Lung (tissue), 16 donors: ENCODE results near the gene FAM3A. TPM values are rescaled to one million over a fixed set of nuclear protein-coding genes. Genes with fewer than 3 reads are reported as not detected.
A peak's percentile ranks its signal among the peaks of the same experiment; 100 is the strongest.
"Not testable (repeated sequence)": the region's sequence is repeated elsewhere in the genome, so short reads cannot be mapped to it uniquely, and the experiment has no call there.

Experiments
- ATAC-seq: fragments of 200-7000 bp; cut with Tn5 transposase; one replicate; pipeline ENCODE4 v1.9.1; 2020; ENCODE audit warnings: moderate number of reproducible peaks; ENCODE audit not compliant: insufficient read depth, low FRiP score
- DNase-seq, 3 donors: peaks; one replicate each; pipeline ENCODE4 v3.0.0-alpha.2; 2013 to 2017
- H3K27ac ChIP-seq, 2 donors: one replicate each; pipeline ENCODE4 v1.5.1; 2013; ENCODE audit warnings: mild to moderate bottlenecking in 2 of 2, moderate library complexity in 2 of 2, control low read depth in 1 of 2, inconsistent platforms in 1 of 2, low read depth in 1 of 2, low read length in 1 of 2
- H3K27me3 ChIP-seq, 3 donors: one replicate each; pipeline ENCODE4 v1.5.1; 2013; ENCODE audit warnings: low read length in 2 of 3; ENCODE audit not compliant: control insufficient read depth in 3 of 3, insufficient read depth in 3 of 3
- H3K36me3 ChIP-seq, 4 donors: one replicate each; pipeline ENCODE4 v1.5.1; 2013; ENCODE audit warnings: low read length in 4 of 4, mild to moderate bottlenecking in 1 of 4, moderate library complexity in 1 of 4; ENCODE audit not compliant: control insufficient read depth in 4 of 4, insufficient read depth in 4 of 4
- H3K4me1 ChIP-seq, 5 donors: one replicate each; pipeline ENCODE4 v1.5.1; 2013; ENCODE audit warnings: low read length in 5 of 5, mild to moderate bottlenecking in 2 of 5, moderate library complexity in 1 of 5; ENCODE audit not compliant: control insufficient read depth in 5 of 5, insufficient read depth in 5 of 5
- H3K4me3 ChIP-seq: one replicate; pipeline ENCODE4 v1.5.1; 2013; ENCODE audit warnings: mild to moderate bottlenecking, control low read depth, moderate library complexity
- H3K9ac ChIP-seq, 2 donors: one replicate each; pipeline ENCODE4 v1.5.1; 2013; ENCODE audit warnings: low read length in 2 of 2, control low read depth in 1 of 2; ENCODE audit not compliant: insufficient read depth in 1 of 2
- H3K9me3 ChIP-seq, 4 donors: one replicate each; pipeline ENCODE4 v1.5.1; 2013; ENCODE audit warnings: low read length in 3 of 4, mild to moderate bottlenecking in 1 of 4, moderate library complexity in 1 of 4; ENCODE audit not compliant: control insufficient read depth in 4 of 4, insufficient read depth in 3 of 4
- CTCF ChIP-seq: IDR thresholded peaks from 2 replicates; pipeline ENCODE4 v1.5.1; 2012; ENCODE audit warnings: mild to moderate bottlenecking; ENCODE audit errors: control extremely low read depth, extremely low read depth
- WGBS, 2 donors: extraction: QIAGEN DNeasy Blood & Tissue Kit; methylation state at CpG; one replicate each; pipeline ENCODE4 v1.1.7; 2013; 5-methylcytosine and 5-hydroxymethylcytosine counted together
- long read RNA-seq, 5 donors: transcript quantifications; one replicate each; lab custom pipeline, GENCODE V29; 2026
- polyA plus RNA-seq, 2 donors: library from polyadenylated mRNA; stranded (reverse); fragments of 200-250 nt; gene quantifications; one replicate each; pipeline ENCODE4 v1.2.1, GENCODE V29; 2013
- total RNA-seq, 2 donors: library from RNA; depleted of rRNA in 1 of 2; stranded (reverse); fragments of >200 nt in 1 of 2; gene quantifications; one replicate each; pipeline ENCODE4 v1.2.1, GENCODE V29; 2014 to 2021
- donor health status: control.
- donor health status: control.
- donor health status: Bipolar disorder and iron deficiency.
- donor health status: healthy.
- donor health status: DM: yes; HTN: yes; CAD: no.

FAM3A gene
- 10 to 100 TPM; 21.5 to 48.6 TPM for total RNA-seq
- polyA plus RNA-seq: 10 to 100 TPM; 43.9 to 61.2 TPM
- long read RNA-seq, donor 1, partial matches to known transcripts: 0 of 10 reads
- long read RNA-seq, donor 1, other reads (novel, unspliced or antisense): 0 of 10 reads
- long read RNA-seq, donor 2, partial matches to known transcripts: 0 of 4 reads
- long read RNA-seq, donor 2, other reads (novel, unspliced or antisense): 0 of 4 reads
- long read RNA-seq, donor 3, partial matches to known transcripts: 0 of 3 reads
- long read RNA-seq, donor 3, other reads (novel, unspliced or antisense): 0 of 3 reads
- long read RNA-seq, donor 4, partial matches to known transcripts: 0 of 1 reads
- long read RNA-seq, donor 4, other reads (novel, unspliced or antisense): 0 of 1 reads
- long read RNA-seq, donor 5, partial matches to known transcripts: 0 of 4 reads
- long read RNA-seq, donor 5, other reads (novel, unspliced or antisense): 0 of 4 reads

GRCh38 chrX:154515966-154516655, at the start of gene FAM3A:
FAM3A (minus strand) TSS chrX:154516232; CDS start chrX:154515772, 460 bp downstream.
- H3K36me3 ChIP-seq: no peaks in the 10 kb centered on the region
- WGBS, 2 donors: 0 to 28% methylated on average over 27 to 59 of the region's 59 CpGs
- H3K4me3 ChIP-seq: peak within 1 kb of the TSS; percentile 48
- H3K4me1 ChIP-seq: peaks cover 0 to 15% (median 4%) of the 10 kb centered on the region in 5 donors
- peak within 1 kb of the TSS; percentile 87 to 92 for H3K27ac ChIP-seq
- TF ChIP-seq CTCF: no peak
- peak; percentile 95 for ATAC-seq
- H3K9ac ChIP-seq: peak within 1 kb of the TSS; percentile 0 to 91
- H3K27me3 ChIP-seq: no peaks in the 10 kb centered on the region
- H3K9me3 ChIP-seq: peaks cover 0 to 8% (median 0%) of the 10 kb centered on the region in 4 donors
- DNase-seq: peak in 2 of 3 donors; percentile 95 to 97

GRCh38 chrX:154562295-154562694, 46.3 kb upstream of the FAM3A start:
- H3K27me3 ChIP-seq, H3K27ac ChIP-seq, H3K4me3 ChIP-seq, H3K9me3 ChIP-seq, DNase-seq, H3K9ac ChIP-seq, H3K4me1 ChIP-seq, ATAC-seq, H3K36me3 ChIP-seq: not testable (repeated sequence)
- no CpG with 5 or more reads among the region's 10 CpGs for WGBS, 2 donors

- H3K4me3 ChIP-seq, H3K9me3 ChIP-seq, DNase-seq, ATAC-seq, H3K27ac ChIP-seq, H3K9ac ChIP-seq, H3K36me3 ChIP-seq, H3K4me1 ChIP-seq, H3K27me3 ChIP-seq: not testable (repeated sequence)
- WGBS, 2 donors: 86 to 90% methylated on average over 9 to 12 of the region's 31 CpGs
Observed at GRCh38 chrX:154560326-154560725, 44.3 kb upstream of the FAM3A start.

GRCh38 chrX:154558896-154559295, 42.9 kb upstream of the FAM3A start:
- not testable (repeated sequence) for H3K9ac ChIP-seq, H3K4me1 ChIP-seq, DNase-seq, ATAC-seq, H3K9me3 ChIP-seq, H3K27ac ChIP-seq, H3K36me3 ChIP-seq, H3K4me3 ChIP-seq, H3K27me3 ChIP-seq
- WGBS, 2 donors: 92% methylated on average over 10 of the region's 21 CpGs; no CpG with 5 or more reads in 1 of the 2 donors

- not testable (repeated sequence) for H3K4me1 ChIP-seq, H3K9me3 ChIP-seq, ATAC-seq, H3K4me3 ChIP-seq, H3K9ac ChIP-seq, DNase-seq, H3K27me3 ChIP-seq, H3K27ac ChIP-seq, H3K36me3 ChIP-seq
- 87 to 91% methylated on average over 4 to 5 of the region's 24 CpGs for WGBS, 2 donors
Observed at GRCh38 chrX:154558060-154558690, 42.1 kb upstream of the FAM3A start.

GRCh38 chrX:154552112-154552806, 36.2 kb upstream of the FAM3A start:
- H3K9ac ChIP-seq, H3K27me3 ChIP-seq, ATAC-seq, H3K4me1 ChIP-seq, H3K27ac ChIP-seq, H3K9me3 ChIP-seq, DNase-seq, H3K4me3 ChIP-seq, H3K36me3 ChIP-seq: not testable (repeated sequence)
- WGBS, 2 donors: 57 to 85% methylated on average over 7 to 12 of the region's 18 CpGs
